Activated CD8-positive, alpha-beta memory T cell treated with anti-CD3 and anti-CD28 coated beads, Interleukin-2, amount 50 U/mL, for 1 hour (primary cell): ENCODE data around the gene NFXL1.

ENCODE experiments used
- DNase-seq: peaks from one replicate; pipeline ENCODE4 v3.0.0-alpha.2; 2020; ENCODE audit errors: extremely low read depth

NFXL1 gene

GRCh38 chr4:47891928-47892327 is 22.5 kb downstream of the NFXL1 start:
- no peak for DNase-seq

GRCh38 chr4:47882228-47882627 is 32.2 kb downstream of the NFXL1 start:
- no peak for DNase-seq

- no peak for DNase-seq
Observed at GRCh38 chr4:47879458-47879857, 34.9 kb downstream of the NFXL1 start.

GRCh38 chr4:47876784-47877546 is 37.4 kb downstream of the NFXL1 start:
- DNase-seq, result no peak

- no peak for DNase-seq
Observed at GRCh38 chr4:47876310-47876709, 38.1 kb downstream of the NFXL1 start.

- no peak for DNase-seq
Observed at GRCh38 chr4:47873877-47874541, 40.4 kb downstream of the NFXL1 start.

- DNase-seq, result no peak
Observed at GRCh38 chr4:47863486-47863885, 50.9 kb downstream of the NFXL1 start.

- DNase-seq, result no peak
Observed at GRCh38 chr4:47862297-47862696, 52.1 kb downstream of the NFXL1 start.

GRCh38 chr4:47860305-47860704 is 54.1 kb downstream of the NFXL1 start:
- no peak for DNase-seq

GRCh38 chr4:47858006-47858405 is 56.4 kb downstream of the NFXL1 start:
- DNase-seq, result no peak

- no peak for DNase-seq
Observed at GRCh38 chr4:47856713-47857112, 57.7 kb downstream of the NFXL1 start.

GRCh38 chr4:47855350-47855749 is 59.0 kb downstream of the NFXL1 start:
- no peak for DNase-seq

GRCh38 chr4:47852136-47852535 is 62.2 kb downstream of the NFXL1 start:
- DNase-seq, result no peak

GRCh38 chr4:47849466-47849865 is 64.9 kb downstream of the NFXL1 start:
- DNase-seq, result no peak

- DNase-seq, result no peak
Observed at GRCh38 chr4:47848041-47848440, 66.3 kb downstream of the NFXL1 start.

GRCh38 chr4:47842985-47843384 is 71.4 kb downstream of the NFXL1 start:
- no peak for DNase-seq

GRCh38 chr4:47840291-47840690 is 74.1 kb downstream of the NFXL1 start:
- DNase-seq, result no peak

GRCh38 chr4:47839259-47839658 is 75.1 kb downstream of the NFXL1 start:
- DNase-seq, result no peak

- DNase-seq, result no peak
Observed at GRCh38 chr4:47838445-47838844, 75.9 kb downstream of the NFXL1 start.

- no peak for DNase-seq
Observed at GRCh38 chr4:47837908-47838294, 76.5 kb downstream of the NFXL1 start, which contains the start of gene CORIN. TSS of gene CORIN (minus strand) at chr4:47838067. CDS start at chr4:47837949, 118 bp downstream.

GRCh38 chr4:47837094-47837907 is 77.1 kb downstream of the NFXL1 start:
- no peak for DNase-seq

- DNase-seq, result no peak
Observed at GRCh38 chr4:47836641-47837093, 77.7 kb downstream of the NFXL1 start.
